Coronary artery (tissue), 2 donors: Measurements from ENCODE around the gene DGKD.
A peak's percentile ranks its signal among the peaks of the same experiment; 100 is the strongest.

Source experiments
- DNase-seq: peaks from one replicate; pipeline ENCODE4 v3.0.0-alpha.2; 2017; ENCODE audit warnings: low spot score
- H3K27ac ChIP-seq, 2 donors: fragments of 200-600 bp; sonication (generic); one replicate each; pipeline ENCODE4 v1.5.1; 2016 to 2019
- H3K4me3 ChIP-seq: fragments of 200-600 bp; sonication (generic); 2 replicates; pipeline ENCODE4 v1.5.1; 2016; ENCODE audit warnings: mild to moderate bottlenecking, moderate library complexity
- TF ChIP-seq, protein P1 (sequence below): fragments of 200-600 bp; sonication (generic); IDR thresholded peaks from one replicate; pipeline ENCODE4 v1.5.1; 2019; ENCODE audit warnings: antibody characterized with exemption

DGKD gene

GRCh38 chr2:233440314-233440713 is 86.0 kb downstream of the DGKD start:
- Histone ChIP-seq H3K4me3 (no peak overlapping the region), H3K27ac (no peak overlapping the region)
- no peak for DNase-seq
- TF ChIP-seq, protein P1, sequence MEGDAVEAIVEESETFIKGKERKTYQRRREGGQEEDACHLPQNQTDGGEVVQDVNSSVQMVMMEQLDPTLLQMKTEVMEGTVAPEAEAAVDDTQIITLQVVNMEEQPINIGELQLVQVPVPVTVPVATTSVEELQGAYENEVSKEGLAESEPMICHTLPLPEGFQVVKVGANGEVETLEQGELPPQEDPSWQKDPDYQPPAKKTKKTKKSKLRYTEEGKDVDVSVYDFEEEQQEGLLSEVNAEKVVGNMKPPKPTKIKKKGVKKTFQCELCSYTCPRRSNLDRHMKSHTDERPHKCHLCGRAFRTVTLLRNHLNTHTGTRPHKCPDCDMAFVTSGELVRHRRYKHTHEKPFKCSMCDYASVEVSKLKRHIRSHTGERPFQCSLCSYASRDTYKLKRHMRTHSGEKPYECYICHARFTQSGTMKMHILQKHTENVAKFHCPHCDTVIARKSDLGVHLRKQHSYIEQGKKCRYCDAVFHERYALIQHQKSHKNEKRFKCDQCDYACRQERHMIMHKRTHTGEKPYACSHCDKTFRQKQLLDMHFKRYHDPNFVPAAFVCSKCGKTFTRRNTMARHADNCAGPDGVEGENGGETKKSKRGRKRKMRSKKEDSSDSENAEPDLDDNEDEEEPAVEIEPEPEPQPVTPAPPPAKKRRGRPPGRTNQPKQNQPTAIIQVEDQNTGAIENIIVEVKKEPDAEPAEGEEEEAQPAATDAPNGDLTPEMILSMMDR: no peak

DNA sequence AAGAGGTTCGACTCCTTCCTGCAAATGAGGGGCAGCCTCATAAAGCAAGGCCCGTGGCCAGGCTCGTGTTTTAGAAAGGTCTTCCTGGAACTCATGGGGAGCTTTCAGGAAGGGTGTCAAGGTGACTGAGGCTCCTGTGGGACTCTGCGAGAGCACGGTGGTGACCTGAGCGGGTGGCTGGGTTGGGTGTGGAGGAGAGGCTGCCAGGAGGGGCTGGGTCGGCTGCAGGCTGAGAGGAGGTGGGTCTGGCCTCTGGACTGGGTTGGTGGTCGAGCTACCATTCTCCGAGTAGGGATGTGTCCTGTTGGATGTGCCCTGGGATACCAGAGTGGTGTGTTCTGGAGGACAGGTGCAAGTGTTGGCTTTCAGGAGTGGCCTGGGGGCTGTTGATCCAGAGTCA is 86.4 kb downstream of the DGKD start:
- DNase-seq: no peak
- H3K4me3 ChIP-seq: no peak overlapping the region
- TF ChIP-seq, protein P1: no peak
- H3K27ac ChIP-seq: no peak overlapping the region

GRCh38 chr2:233441161-233442027 is 87.1 kb downstream of the DGKD start:
- no peak for DNase-seq
- Histone ChIP-seq H3K27ac (no peak overlapping the region), H3K4me3 (no peak overlapping the region)
- TF ChIP-seq, protein P1: no peak

- TF ChIP-seq, protein P1: no peak
- H3K4me3 ChIP-seq: no peak overlapping the region
- no peak overlapping the region for H3K27ac ChIP-seq
- DNase-seq: peak; percentile 63
Observed at GRCh38 chr2:233442028-233442310, 87.7 kb downstream of the DGKD start.

DNA sequence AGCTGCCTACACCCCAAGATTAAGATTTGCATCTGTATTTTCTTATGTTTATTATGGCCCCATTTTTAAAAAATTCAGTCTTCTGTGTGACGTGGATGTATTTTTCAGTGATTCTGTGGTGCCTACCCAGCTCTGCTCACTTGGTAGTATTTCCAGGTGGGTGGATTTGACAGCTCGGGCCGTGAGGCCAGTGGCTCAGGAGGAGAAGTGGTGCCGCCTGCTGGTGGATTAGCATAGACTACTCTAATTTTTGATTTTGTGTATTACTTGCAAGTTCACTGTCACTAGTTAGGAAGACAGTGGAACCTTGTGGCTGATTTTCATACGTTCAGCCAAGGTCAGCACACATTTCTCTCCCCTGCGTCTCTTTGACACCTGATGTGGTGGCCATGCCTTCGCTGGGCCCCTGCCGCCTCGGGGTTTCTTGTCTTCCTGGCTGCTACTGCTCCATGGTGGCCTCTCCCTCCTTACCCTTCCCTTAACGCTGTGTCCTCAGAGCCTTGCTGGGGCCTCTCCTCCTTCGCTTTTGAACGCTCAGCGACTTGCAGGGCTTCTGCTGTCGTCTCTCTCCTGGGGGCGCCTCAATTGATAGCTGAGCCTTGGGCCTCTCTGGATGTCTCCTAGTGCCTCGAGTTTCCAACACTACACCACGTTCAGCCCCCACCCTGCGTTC is 89.4 kb downstream of the DGKD start:
- TF ChIP-seq, protein P1: peak; percentile 73
- no peak overlapping the region for H3K27ac ChIP-seq
- peak; percentile 87 for DNase-seq
- no peak overlapping the region for H3K4me3 ChIP-seq

DNA sequence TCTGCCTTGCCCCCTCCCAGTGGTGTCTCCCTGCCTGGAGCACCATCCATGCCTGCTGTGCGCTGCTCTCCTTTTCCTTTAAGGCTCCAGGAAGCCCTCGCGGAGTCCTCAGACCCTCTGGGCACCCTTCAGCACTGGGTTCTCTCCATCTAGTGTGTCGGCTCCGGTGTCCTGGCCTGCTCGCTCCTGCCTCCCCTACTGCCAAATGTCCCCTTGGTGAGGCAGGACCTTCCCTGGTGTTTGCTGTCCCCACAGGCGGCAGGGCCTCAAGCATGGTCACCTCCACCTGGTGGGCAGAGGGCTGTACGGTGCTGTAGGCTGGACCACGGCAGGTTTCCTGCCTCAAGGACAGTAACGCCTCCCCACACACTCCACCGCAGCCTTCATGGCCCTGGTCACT is 90.2 kb downstream of the DGKD start:
- Histone ChIP-seq H3K27ac (no peak overlapping the region), H3K4me3 (no peak overlapping the region)
- TF ChIP-seq, protein P1: no peak
- DNase-seq: no peak
